NCI-H2029 (cell line): ENCODE measurements around the gene HSD3B2.

Experiments used
- DNase-seq: peaks from one replicate; lab custom pipeline; 2025; lab: John Stamatoyannopoulos, UW

HSD3B2 gene

GRCh38 chr1:119463569-119463968, 48.6 kb downstream of the HSD3B2 start:
- no peak for DNase-seq

DNA sequence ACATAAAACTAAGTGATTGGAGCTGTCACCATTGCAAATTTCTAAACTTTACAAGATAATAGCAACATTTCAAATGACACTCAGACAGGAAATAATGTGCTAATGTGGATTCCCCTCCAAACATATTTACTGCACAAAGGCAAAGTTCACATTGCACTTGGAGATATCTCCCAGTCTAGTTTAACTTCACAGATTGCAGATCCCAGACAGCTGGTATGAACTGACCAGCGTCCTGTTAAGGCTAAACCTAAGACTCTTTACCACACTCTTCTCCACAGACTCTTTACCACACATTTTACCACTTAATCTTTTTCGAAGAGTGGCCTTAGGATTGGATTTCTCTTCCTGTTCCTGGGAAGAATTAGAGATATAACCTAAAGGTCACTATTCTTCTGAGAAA, 51.5 kb downstream of the HSD3B2 start:
- no peak for DNase-seq

- DNase-seq = no peak
These were observed 52.3 kb downstream of the HSD3B2 start for GRCh38 chr1:119467219-119467618.

- DNase-seq = peak; percentile 11
These were observed 53.1 kb downstream of the HSD3B2 start for GRCh38 chr1:119467857-119468668.

- no peak for DNase-seq
These were observed 54.8 kb downstream of the HSD3B2 start for GRCh38 chr1:119469741-119470140.

GRCh38 chr1:119470377-119470776, 55.4 kb downstream of the HSD3B2 start:
- no peak for DNase-seq

DNA sequence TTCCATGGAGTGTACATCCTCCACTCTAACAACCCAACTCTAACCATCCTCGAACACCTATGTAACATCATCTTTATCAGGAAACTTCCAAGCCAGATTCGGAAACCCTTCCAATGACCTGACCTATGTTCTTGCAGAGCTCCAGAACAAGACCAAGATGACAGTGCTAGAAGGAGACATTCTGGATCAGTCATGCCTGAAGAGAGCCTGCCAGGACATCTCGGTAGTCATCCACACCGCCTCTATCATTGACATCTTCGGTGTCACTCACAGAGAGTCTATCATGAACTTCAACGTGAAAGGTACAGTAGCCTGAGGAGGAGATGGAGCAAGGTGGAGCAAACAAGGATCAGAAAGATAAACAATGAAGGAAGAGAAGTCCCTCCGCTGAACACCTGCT, 56.0 kb downstream of the HSD3B2 start:
- no peak for DNase-seq

DNA sequence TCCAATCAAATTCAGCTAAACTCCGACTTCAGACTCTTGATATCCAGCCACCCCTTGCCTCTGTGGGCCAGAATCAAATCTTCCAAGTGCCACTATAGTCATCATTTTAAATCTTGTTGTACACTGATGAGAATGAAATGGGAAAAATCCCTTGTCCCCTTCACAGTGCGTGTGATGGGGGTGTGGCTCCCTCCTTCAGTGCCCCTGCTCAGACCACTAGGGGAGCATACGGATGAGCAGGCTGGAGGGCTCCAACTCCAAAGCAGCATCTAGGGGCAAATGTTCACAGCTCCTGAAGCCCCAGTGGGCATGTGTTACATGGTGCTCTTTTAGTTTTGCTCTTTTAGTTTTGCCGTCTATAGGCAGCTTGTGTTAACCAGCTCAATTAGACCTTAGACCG, 56.6 kb downstream of the HSD3B2 start:
- no peak for DNase-seq

DNA sequence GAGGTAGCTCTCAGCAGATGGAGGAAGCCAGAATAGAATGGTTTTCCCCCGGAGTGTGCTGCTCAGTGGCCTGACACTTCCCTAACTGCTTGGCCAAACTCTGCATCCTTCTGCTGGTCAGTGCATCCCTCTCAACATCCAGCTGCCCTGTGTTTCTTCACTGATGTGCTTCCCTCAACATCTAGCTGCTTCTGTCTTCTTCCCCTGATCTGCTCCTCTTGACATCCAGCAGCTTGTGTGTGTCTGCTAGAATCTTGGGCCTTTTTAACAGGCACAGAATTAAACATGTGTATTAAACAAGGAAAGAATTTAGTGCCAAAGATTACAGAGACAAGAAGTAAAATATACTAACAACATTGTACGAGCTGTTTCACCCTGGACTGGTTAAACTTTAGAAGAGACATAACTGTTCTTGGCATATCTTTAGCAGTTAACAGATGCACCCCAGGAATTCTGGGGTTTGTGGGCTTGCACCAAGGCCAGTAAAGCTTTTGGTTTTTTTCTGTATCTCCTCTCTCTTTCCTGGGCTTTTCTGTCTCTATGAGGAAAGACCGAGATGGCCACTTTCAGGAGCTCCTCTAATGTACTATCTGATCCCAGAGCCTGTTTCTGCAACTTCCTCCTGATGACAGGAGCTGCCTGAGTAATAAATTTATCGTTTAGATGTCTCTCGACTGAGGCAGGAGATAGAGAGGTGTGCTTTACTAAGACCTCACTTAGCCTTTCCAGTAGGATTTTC, 57.3 kb downstream of the HSD3B2 start:
- DNase-seq = no peak
